SK-N-MC (cell line): ENCODE measurements around the gene H6PD.

ENCODE experiments used
- DNase-seq: peaks from one replicate; pipeline ENCODE4 v3.0.0-alpha.2; 2011; ENCODE audit warnings: low read depth, low spot score
- H3K27ac ChIP-seq: fragments of 200-600 bp; sonication (generic); 2 replicates; pipeline ENCODE4 v1.5.1; 2016; ENCODE audit warnings: mixed run types
- H3K36me3 ChIP-seq: fragments of 200-600 bp; sonication (generic); 2 replicates; pipeline ENCODE4 v1.6.1; 2017; ENCODE audit warnings: antibody characterized with exemption, low read length, mixed read lengths; ENCODE audit not compliant: insufficient read depth
- H3K4me3 ChIP-seq: fragments of 200-600 bp; sonication (generic); 2 replicates; pipeline ENCODE4 v1.5.1; 2016
- H3K9ac ChIP-seq: fragments of 200-600 bp; sonication (generic); 2 replicates; pipeline ENCODE4 v1.8.0; 2017; ENCODE audit warnings: mixed run types, mixed read lengths; ENCODE audit not compliant: insufficient read length
- H3K9me3 ChIP-seq: fragments of 200-600 bp; sonication (generic); 2 replicates; pipeline ENCODE4 v1.6.1; 2017; ENCODE audit warnings: low read depth, mild to moderate bottlenecking, antibody characterized with exemption, low read length, moderate library complexity, mixed read lengths
- EZH2 ChIP-seq: fragments of 200-600 bp; sonication (generic); IDR thresholded peaks from one replicate; pipeline ENCODE4 v1.6.1; 2017; ENCODE audit warnings: antibody characterized with exemption
- FOXP2 ChIP-seq: optimal IDR thresholded peaks from 2 replicates; pipeline ENCODE3; 2011; ENCODE audit warnings: mild to moderate bottlenecking, moderate library complexity; ENCODE audit not compliant: insufficient read depth; ENCODE audit errors: extremely low read length, control extremely low read depth
- POLR2AphosphoS5 ChIP-seq: IDR thresholded peaks from 2 replicates; pipeline ENCODE4 v1.6.1; 2012; ENCODE audit warnings: mild to moderate bottlenecking, low read depth, low read length, borderline replicate concordance

Gene H6PD

DNA sequence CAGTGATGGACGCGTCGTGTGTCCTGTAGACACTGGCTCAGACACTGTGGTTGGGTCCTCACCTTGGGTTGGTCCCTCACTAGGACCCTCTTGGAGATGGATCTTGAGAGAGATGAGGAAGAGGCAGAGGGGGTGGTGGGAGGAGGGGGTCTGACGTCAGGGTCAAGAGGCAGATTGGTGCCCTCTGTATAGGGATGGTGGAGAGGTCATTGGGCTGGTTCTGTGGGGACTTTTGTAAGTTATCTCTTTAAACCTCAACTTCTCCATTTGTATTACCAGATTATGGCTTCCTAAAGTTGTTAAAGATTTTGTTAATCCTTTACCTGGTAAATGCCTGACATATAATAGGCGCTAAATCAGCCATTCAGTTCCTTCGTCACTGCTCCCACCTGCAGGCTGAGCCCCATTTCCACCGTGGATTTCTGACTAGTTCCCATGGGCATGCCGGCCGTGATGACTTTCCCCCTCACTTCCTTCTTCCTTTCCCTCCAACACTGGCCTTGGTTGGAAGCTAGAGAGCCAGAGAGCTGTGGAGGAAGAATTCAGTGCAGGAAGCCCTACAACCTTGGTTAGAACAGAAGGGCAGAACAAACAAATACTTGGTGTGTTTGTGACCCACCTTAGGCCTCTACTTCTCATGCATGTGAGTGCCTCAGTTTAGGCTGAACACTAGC, 8.6 kb downstream of the H6PD start:
- Histone ChIP-seq H3K4me3 (no peak overlapping the region), H3K36me3 (no peaks in the 10 kb centered on the region), H3K9ac (no peak overlapping the region), H3K9me3 (no peaks in the 10 kb centered on the region), H3K27ac (no peak overlapping the region)
- DNase-seq, result no peak
- TF ChIP-seq POLR2AphosphoS5 (no peak), FOXP2 (no peak), EZH2 (no peak)

DNA sequence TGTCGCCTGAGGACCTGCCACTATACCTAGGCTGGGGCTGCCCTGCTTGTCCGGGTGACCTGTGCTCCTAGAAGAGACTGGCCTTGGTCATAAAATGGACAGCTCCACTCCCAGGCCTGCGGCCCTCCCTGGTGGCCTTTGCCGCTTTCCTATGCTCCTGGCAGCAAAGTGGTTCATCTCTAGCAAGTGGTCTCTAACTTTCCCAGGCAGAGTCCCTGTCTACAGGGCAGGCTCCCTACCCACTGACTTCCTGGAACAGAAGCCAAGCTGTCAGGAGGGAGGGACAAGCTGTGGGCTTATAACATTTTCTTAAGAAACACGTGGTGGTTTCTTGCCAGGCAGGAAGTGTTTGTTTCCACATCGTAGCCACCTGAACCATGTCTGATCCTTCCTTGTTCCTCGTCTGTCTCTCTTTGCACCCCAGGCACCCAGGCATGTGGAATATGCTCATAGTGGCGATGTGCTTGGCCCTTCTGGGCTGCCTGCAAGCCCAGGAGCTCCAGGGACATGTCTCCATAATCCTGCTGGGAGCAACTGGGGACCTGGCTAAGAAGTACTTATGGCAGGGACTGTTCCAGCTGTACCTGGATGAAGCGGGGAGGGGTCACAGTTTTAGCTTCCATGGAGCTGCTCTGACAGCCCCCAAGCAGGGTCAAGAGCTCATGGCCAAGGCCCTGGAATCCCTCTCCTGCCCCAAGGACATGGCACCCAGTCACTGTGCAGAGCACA, 10.1 kb downstream of the H6PD start:
- no peaks in the 10 kb centered on the region for H3K36me3 ChIP-seq
- DNase-seq, result no peak
- TF ChIP-seq EZH2 (no peak), FOXP2 (no peak), POLR2AphosphoS5 (no peak)
- no peak overlapping the region for H3K27ac ChIP-seq
- no peaks in the 10 kb centered on the region for H3K9me3 ChIP-seq
- no peak overlapping the region for H3K9ac ChIP-seq
- no peak overlapping the region for H3K4me3 ChIP-seq

DNA sequence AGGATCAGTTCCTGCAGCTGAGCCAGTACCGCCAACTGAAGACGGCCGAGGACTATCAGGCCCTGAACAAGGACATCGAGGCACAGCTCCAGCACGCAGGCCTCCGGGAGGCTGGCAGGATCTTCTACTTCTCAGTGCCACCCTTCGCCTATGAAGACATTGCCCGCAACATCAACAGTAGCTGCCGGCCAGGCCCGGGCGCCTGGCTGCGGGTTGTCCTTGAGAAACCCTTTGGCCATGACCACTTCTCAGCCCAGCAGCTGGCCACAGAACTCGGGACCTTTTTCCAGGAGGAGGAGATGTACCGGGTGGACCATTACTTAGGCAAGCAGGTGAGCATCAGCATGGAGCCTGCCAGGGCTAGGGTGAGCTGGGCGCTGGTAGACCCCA, 10.7 kb downstream of the H6PD start:
- TF ChIP-seq FOXP2 (no peak), POLR2AphosphoS5 (no peak), EZH2 (no peak)
- no peak overlapping the region for H3K27ac ChIP-seq
- no peak overlapping the region for H3K4me3 ChIP-seq
- no peak overlapping the region for H3K9ac ChIP-seq
- no peak for DNase-seq
- H3K9me3 ChIP-seq, result no peaks in the 10 kb centered on the region
- no peaks in the 10 kb centered on the region for H3K36me3 ChIP-seq

DNA sequence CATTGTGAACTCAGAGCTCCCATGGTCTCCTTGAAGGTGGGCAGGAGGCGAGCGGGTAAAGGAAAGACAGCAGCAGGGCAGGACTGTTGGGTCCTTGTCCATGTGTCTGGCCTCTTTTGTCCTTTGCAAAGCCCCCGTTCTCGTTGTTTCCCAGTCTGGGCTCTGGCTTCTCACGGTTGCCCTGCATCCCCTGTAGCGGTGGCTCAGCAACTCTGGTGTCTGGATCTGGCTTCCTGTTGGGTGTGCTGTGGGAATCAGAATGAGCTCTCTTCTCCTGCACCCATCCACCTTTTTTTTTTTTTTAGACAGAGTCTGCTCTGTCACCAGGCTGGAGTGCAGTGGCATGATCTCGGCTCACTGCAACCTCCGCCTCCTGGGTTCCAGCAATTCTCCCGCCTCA, 11.1 kb downstream of the H6PD start:
- H3K36me3 ChIP-seq, result no peaks in the 10 kb centered on the region
- TF ChIP-seq POLR2AphosphoS5 (no peak), FOXP2 (no peak), EZH2 (no peak)

DNA sequence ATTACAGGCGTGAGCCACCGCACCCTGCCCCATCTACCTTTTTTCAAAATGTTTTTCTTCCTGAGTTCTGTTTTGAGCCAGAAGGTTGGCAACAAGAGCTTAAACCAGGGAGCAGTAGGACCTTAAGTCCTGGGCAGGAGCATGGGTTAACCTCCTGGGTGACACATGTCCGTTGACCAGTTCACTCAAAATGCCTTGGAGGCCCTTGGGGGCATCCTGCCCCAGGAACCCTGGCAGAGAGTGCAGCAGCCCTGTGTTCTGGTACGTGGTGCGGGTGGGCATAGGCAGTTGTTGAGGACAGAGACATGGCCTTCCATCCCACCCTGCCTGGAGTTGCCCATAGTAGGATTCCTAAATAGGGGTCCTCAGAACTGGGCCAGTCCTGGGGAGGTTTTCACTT, 11.6 kb downstream of the H6PD start:
- no peaks in the 10 kb centered on the region for H3K36me3 ChIP-seq
- no peak overlapping the region for H3K9ac ChIP-seq
- no peak for TF ChIP-seq EZH2
- no peak for TF ChIP-seq FOXP2
- TF ChIP-seq POLR2AphosphoS5, result no peak
- H3K9me3 ChIP-seq, result no peaks in the 10 kb centered on the region
- H3K27ac ChIP-seq, result no peak overlapping the region
- DNase-seq, result no peak
- no peak overlapping the region for H3K4me3 ChIP-seq

More for the DNA sequence above, 11.1 kb downstream of the H6PD start:
- no peak overlapping the region for H3K27ac ChIP-seq
- H3K4me3 ChIP-seq, result no peak overlapping the region
- no peak for DNase-seq
- H3K9me3 ChIP-seq, result no peaks in the 10 kb centered on the region
- H3K9ac ChIP-seq, result no peak overlapping the region

DNA sequence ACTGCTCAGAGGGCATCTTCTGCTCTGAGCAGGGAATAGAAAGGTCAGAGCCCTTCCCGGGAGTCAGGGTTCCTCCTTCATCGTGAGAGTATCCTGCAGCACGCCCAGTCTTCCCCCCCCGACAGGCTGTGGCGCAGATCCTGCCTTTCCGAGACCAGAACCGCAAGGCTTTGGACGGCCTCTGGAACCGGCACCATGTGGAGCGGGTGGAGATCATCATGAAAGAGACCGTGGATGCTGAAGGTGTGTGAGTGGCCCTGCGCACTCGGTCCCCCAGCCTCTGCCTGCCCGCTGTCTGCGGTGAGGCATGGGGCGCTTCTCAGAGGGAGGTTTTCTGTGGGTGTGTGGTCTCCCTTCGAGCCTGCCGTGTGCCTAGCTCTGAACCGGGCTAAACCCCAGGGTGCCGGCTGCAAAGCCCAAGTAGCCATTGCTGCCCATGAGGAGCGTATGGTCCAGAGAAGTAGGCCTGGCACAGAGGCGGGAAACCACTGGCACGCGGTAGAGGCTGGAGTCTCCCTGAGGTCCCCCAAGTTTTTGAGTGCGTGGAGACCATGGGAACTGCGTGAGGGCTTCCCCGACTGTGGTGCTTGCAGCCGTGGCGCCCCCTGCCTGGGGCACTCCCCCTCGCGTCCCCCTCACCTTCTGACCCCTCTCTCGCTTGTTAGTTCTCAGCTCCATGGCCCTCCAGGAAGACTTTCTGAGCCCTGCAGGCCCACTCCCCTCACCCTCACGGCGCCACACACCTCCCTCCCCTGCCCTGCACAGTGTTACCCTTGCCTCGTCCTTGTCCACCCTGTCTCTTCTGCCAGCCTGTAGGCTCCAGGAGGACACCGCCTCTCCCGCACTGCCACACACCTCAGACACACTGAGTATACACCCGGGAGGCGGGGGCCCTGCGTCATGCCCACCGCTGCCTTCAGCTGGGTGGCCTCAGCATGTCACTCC, 12.5 kb downstream of the H6PD start:
- Histone ChIP-seq H3K27ac (no peak overlapping the region), H3K9me3 (no peaks in the 10 kb centered on the region), H3K4me3 (no peak overlapping the region), H3K36me3 (no peaks in the 10 kb centered on the region), H3K9ac (no peak overlapping the region)
- DNase-seq, result no peak
- TF ChIP-seq EZH2, result no peak

DNA sequence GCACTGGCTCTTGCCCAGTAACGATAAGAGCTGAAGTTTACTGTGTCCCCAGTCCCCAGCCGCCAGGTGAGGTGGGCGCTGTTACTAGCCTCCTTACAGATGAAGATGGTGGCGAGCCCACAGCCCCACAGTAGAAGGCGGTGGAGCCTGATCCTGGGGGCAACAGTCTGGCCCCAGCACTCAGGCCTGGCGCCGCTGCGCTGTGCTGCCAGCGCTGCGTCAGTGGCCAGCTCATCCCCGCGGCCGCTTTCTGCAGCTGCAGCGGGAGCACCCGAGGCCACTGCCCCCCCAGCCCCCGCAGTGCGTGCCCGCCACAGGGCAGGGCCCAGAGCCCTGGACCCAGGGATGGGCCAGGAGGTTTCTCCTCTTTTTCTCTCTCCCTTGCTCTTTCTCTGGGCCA, 13.3 kb downstream of the H6PD start:
- Histone ChIP-seq H3K36me3 (no peaks in the 10 kb centered on the region), H3K4me3 (no peak overlapping the region), H3K9me3 (no peaks in the 10 kb centered on the region), H3K9ac (no peak overlapping the region), H3K27ac (no peak overlapping the region)
- TF ChIP-seq POLR2AphosphoS5 (no peak), FOXP2 (no peak), EZH2 (no peak)
- DNase-seq, result no peak
